Right renal pelvis (tissue), 4 donors: Measurements from ENCODE around the gene CCDC6. TPM values are rescaled to one million over a fixed set of nuclear protein-coding genes. Genes with fewer than 3 reads are reported as not detected.
"Not testable (repeated sequence)": the region's sequence is repeated elsewhere in the genome, so short reads cannot be mapped to it uniquely, and the experiment has no call there.

Experiments used
- DNase-seq, 4 donors: peaks; one replicate each; pipeline ENCODE4 v3.0.0-alpha.2; 2013; ENCODE audit warnings: low read depth in 4 of 4, low spot score in 3 of 4, missing footprints in 1 of 4
- polyA plus RNA-seq, 4 donors: library from polyadenylated mRNA; unstranded; fragments of 120-200 nt; gene quantifications; one replicate each; pipeline ENCODE4 v1.2.1, GENCODE V29; 2013; ENCODE audit not compliant: insufficient read length in 4 of 4

The CCDC6 gene
- polyA plus RNA-seq, 4 donors = 36.1 to 46.1 (median 42.9) TPM

GRCh38 chr10:59819683-59820082 lies 86.7 kb downstream of the CCDC6 start:
- no peak for DNase-seq

- no peak for DNase-seq
Observed at GRCh38 chr10:59819265-59819664, 87.1 kb downstream of the CCDC6 start.

- DNase-seq = no peak
Observed at GRCh38 chr10:59817773-59818172, 88.6 kb downstream of the CCDC6 start.

GRCh38 chr10:59814878-59815277 lies 91.5 kb downstream of the CCDC6 start:
- no peak for DNase-seq

GRCh38 chr10:59812519-59813122 lies 93.7 kb downstream of the CCDC6 start:
- DNase-seq = no peak

GRCh38 chr10:59809644-59809974 lies 96.7 kb downstream of the CCDC6 start:
- no peak for DNase-seq

- peak in 2 of 4 donors; percentile 13 to 23 for DNase-seq
Observed at GRCh38 chr10:59808896-59809643, 97.3 kb downstream of the CCDC6 start.

GRCh38 chr10:59807629-59808620 lies 98.4 kb downstream of the CCDC6 start:
- no peak for DNase-seq

GRCh38 chr10:59805014-59805413 lies 101.3 kb downstream of the CCDC6 start:
- peak in 1 of 4 donors; percentile 23 for DNase-seq

- DNase-seq = no peak
Observed at GRCh38 chr10:59804220-59804619, 102.1 kb downstream of the CCDC6 start.

- DNase-seq = no peak
Observed at GRCh38 chr10:59803714-59804113, 102.6 kb downstream of the CCDC6 start.

GRCh38 chr10:59801171-59801570 lies 105.2 kb downstream of the CCDC6 start:
- DNase-seq = no peak

- DNase-seq = no peak
Observed at GRCh38 chr10:59799421-59799820, 106.9 kb downstream of the CCDC6 start.

GRCh38 chr10:59793919-59794318 lies 112.4 kb downstream of the CCDC6 start:
- peak in 1 of 4 donors; percentile 10 for DNase-seq

- DNase-seq = no peak
Observed at GRCh38 chr10:59792812-59793211, 113.5 kb downstream of the CCDC6 start.

GRCh38 chr10:59791601-59792000 lies 114.8 kb downstream of the CCDC6 start:
- DNase-seq = no peak

GRCh38 chr10:59790080-59790479 lies 116.3 kb downstream of the CCDC6 start:
- DNase-seq = not testable (repeated sequence)

- not testable (repeated sequence) for DNase-seq
Observed at GRCh38 chr10:59788914-59789313, 117.4 kb downstream of the CCDC6 start.

GRCh38 chr10:59787032-59787431 lies 119.3 kb downstream of the CCDC6 start:
- not testable (repeated sequence) for DNase-seq

GRCh38 chr10:59785476-59785875 lies 120.9 kb downstream of the CCDC6 start:
- DNase-seq = not testable (repeated sequence)

- no peak for DNase-seq
Observed at GRCh38 chr10:59781511-59781910, 124.8 kb downstream of the CCDC6 start.
